HuH-7 (cell line): ENCODE results near the gene RASSF4.
A peak's percentile ranks its signal among the peaks of the same experiment; 100 is the strongest.

Experiments
- DNase-seq: peaks from one replicate; pipeline ENCODE4 v3.0.0; 2011; ENCODE audit warnings: low spot score

Gene RASSF4

DNA sequence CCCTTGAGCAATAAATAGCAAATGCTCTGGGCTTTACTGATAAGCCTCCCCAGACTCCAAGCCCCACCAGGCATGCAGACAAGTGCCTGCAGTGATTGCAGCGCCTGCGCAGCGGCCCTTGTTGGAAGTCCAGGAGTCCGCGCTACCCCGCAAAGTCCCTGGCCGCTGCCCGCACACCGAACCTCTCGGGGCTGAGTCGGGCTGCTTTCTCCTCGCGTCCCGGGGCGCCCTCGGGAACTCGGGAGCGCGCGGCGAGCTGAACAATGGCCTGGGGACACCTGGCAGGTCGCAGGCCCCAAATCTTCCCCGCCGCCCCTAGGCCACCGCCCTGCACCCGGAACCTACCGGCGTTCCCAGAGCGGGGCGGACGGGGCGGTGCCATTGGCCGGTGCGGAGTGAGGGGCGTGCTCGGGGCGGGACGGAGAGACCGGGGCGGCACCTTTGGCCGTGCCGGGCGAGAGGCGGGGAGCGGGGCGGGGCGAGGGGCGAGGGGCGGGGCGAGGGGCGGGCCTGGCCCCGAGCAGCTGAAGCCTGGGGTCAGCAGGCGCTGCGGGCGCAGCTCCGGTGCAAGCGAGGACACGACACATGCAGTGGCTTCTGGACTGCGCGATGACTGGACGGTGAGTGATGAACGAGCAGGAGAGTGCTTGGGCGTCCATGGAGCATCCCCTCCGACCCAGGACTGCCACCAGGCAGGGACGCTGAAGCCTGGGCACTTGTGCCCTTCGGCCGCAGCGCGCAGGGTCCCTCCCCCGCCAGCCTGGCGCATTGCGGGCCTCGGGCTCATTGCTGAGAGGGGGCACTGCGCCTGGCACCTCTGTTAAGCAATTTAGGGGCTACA is at the start of gene RASSF4:
RASSF4 (plus strand) TSS at position 556 of the 841 bp plus-strand sequence. CDS start 10,401 bp downstream, outside the sequence.
- DNase-seq: peak; percentile 84

- DNase-seq: no peak
Measured at GRCh38 chr10:44909910-44910309, 49.7 kb upstream of the RASSF4 start.

- no peak for DNase-seq
Measured at GRCh38 chr10:44910602-44911001, 49.0 kb upstream of the RASSF4 start.

DNA sequence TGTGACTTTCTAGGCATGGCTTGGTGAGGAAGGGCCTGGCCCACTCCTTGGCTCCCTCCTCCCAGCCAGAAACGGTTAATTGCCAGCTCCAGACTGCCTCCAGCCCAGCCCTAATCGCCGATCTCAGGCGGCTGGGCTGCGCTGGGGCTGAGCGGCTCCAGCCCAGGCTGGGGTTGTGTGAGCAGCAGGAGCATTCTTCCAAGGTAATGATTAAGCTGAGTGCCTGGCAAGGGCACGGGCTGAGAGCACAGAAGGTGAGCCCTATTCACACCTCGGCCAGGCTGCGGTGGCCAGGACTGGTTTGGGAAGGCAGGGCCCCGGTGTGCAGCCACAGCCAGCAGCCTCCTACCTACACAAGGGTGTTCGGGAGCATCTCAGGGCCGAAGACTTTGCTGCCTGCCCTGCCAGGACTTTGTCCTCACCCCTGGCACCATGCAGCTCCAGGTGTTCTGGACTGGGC is 48.5 kb upstream of the RASSF4 start, which contains the start of gene TMEM72:
TMEM72 (plus strand) TSS at position 257 of the 460 bp plus-strand sequence; CDS start at position 433, 176 bp downstream.
- DNase-seq: peak; percentile 64

GRCh38 chr10:44911951-44912350 is 47.7 kb upstream of the RASSF4 start:
- no peak for DNase-seq

- DNase-seq: no peak
Measured at GRCh38 chr10:44913350-44914081, 46.1 kb upstream of the RASSF4 start.

DNA sequence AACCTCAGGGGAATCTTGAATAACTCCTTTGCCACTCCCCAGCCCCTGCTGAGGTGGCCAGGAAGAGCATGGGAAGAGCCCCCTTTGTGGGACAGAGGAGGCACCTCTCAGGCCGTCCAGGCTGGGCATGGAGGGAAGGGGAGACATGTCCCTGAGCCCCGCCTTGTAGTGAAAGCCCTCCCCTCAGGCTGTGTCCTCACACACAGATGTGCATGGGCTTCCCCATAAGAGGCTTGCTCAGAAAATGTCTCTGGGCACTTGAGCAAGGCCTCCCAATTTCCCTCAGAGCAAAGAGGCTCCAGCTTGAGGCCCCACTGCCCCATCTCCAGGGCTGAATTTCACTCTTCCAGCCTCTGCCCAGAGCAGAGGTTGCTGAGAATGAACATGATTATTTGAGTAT is 44.7 kb upstream of the RASSF4 start:
- no peak for DNase-seq

DNA sequence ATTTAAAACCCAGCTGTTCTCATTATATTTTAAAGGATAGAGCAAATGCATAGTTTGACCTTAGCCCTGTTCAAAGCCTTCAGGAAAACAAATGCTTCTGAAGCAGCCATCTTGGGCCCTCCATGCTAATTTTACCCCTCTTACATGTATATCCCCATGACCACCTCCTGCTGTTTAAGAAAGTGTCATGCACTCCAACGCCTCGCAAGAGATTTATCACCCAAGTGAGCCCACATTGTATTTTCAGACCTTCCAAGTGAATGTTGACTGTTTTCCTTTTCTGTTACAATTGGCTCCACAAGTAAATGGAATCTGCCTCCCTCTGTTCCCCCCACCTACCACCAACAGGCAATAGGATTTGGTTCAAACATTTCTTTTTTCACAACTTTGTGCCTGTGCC is 43.2 kb upstream of the RASSF4 start:
- DNase-seq: no peak

DNA sequence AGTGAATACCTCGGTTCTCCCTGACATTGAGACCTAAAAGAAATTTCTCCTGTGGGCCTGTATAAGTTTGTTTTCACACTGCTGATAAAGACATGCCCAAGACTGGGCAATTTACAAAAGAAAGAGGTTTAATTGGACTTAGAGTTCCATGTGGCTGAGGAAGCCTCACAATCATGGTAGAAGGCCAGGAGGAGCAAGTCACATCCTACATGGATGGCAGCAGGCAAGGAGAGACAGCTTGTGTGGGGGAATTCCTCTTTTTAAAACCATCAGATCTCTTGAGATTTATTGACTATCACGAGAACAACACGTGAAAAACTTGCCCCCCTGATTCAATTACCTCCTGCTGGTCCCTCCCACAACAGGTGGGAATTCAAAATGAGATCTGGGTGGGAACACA is 41.8 kb upstream of the RASSF4 start:
- no peak for DNase-seq

GRCh38 chr10:44920252-44920651 is 39.4 kb upstream of the RASSF4 start:
- no peak for DNase-seq

DNA sequence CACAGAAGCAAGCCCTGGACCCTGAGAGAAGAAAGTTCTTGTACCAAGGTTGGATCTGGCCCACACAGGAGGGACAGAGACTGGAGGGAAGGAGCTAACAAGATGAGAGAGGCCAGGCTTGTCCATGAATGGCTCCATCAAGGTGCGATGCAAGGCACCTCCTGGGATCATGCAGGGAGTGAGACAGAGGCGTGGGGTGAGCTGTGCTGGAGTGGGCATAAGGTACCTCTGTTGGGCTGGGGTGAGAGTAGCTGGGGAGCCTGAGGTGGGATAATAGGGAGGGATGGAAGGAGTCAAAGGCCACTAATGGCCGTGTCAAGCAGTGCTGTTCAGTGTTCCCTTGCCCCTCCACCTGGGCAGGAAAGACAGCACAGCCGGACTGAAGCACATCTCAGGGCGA is 38.5 kb upstream of the RASSF4 start:
- no peak for DNase-seq

DNA sequence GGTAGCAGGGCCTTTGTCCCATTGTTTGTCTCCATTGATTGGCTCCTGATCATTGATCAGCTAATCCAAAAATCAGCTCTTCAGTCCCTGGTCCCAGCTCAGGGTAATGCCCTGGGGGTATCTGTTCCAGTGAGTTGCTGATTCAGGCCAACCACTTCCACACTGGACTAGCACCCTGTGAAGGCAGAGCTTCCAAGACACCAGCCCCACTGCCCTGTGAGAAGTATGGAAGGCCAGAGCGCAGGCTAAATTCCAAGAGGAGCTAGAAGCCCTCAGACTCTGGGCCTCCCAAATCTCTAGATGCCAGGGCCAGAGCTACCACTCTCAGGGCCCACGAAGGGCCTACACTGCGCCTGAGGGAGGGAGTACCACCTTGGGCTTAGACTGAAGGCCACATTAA is 38.1 kb upstream of the RASSF4 start:
- no peak for DNase-seq

DNA sequence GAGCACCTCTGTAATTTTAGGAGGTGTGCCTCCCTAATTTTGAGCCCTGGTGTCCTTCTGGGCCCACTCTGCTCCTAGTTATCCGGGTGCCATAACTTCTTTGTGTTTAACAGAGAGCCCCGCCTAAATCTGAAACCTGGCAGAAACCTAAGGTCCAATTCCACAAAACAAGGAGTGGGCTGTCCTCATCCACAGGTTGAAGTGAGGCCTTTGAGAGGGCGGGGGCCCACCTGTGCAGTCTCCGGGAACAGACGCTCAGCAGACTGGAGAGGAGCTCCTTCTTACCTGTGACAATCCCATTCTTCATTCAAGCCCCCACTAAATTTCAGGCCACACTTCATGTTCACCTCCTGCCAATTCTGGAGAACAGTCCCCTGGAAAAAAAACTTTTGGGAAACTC is 37.6 kb upstream of the RASSF4 start:
- no peak for DNase-seq

- no peak for DNase-seq
Measured at GRCh38 chr10:44922796-44923545, 36.6 kb upstream of the RASSF4 start.

DNA sequence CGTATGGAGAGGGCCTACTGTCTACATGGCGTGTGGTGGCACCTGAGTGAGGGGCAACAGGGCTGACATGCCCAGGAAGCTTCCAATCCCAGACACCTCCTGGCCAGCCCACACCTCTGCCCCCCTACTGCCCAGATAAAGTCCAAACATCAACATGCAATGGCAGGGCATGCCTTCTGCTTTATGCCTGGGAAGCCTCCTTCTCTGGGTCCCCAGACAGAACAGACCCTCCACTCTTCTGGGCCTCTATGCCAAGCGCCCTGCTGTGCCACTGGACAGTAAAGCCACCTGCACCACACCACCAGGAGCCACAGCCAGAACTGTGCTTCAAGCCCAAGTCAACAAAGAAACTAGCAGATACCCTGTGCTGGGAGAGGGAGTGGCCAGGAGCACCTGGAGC is 36.0 kb upstream of the RASSF4 start:
- no peak for DNase-seq

DNA sequence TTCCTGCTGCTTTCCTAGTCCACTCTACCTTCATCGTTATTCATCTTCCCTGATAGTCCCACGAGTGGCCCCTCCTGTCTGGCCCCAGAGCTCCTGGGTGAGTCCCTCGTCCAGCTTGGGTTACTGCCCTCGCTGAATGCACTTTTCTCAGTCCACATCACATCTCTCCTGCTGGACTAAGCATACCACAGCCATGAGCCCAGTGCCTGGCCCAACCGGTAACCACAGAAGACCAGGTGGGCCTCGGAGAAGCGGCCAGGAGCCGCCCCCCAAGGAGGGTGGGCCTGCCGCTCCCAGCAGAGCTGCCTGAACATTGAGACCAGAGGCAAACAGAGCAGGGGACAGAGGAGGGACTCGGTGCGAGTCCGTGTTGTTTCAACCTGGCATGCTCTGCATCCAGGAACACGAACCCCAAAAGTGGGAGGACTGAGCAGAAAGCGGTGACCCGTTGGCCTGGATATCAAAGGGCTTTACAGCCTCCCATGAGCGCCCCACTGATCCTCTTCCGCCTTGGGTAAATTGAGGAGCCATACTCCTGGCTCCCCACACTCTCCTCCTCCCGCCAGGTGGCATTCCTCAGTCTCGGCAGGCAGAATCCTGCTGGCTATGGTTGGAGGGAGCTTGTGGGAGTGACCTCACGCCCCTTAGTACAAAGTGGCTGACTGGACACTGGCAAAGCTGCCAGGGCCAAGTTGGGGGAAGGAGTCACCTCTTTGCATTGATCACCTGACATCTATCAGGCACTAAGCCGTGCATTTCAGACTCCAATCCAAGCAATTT is 35.2 kb upstream of the RASSF4 start:
- DNase-seq: no peak

- peak; percentile 47 for DNase-seq
Measured at GRCh38 chr10:44925224-44925623, 34.4 kb upstream of the RASSF4 start.

GRCh38 chr10:44925811-44926750 is 33.5 kb upstream of the RASSF4 start:
- DNase-seq: no peak

DNA sequence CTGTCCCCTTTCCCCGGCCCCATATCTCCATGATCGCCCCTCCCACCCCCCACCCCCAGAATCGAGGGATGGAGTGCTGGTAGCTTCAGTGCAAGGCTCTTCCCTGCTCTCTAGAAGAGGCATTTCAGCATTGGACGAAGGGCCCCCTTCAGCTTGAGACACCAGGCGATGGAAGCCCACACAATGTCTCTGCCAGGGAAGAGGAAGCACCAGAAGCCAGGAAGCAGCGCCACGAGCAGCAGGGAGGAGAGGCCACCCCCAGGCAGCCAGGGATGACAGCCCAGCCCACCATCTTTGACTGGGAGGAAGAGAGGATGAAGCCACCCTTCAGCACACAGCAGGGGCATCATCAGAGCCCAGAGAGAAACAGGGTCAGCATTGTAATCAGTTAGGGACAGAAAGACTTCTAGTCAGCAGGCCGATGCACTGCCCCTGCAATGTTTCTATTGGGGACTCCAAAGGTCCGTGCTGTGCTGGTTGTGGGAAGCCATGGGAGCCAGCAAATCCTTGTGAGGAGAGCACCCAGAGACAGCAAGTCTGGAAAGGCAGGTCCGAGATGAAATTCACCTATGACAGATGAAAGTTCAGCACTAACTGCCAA is 32.8 kb upstream of the RASSF4 start:
- DNase-seq: no peak

DNA sequence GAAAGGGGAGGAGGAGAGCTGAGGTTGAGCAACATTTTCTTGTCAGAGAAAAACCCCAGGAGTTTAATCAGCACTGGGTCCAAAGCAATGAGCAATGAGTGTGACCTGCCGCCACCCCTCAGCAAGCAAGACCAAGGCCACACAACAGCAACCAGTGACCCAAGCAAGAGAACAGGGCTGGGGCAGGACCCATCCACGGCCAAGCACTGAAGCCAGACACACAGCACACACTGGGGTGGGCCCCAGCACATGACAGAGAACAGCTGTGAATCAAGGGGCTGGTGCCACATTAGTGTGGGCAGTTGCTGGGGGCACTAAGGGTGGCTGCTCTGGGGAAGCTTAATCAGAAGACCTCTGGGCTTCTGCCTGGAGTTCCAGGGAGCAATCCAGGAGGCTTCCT is 32.2 kb upstream of the RASSF4 start:
- DNase-seq: no peak
